Esophagus squamous epithelium (tissue), 4 donors: ENCODE data around the gene CNNM1.

Experiments
- CTCF ChIP-seq, 6 experiments: fragments of 450-650 bp in 4 of 6; fragments of 200-600 bp in 2 of 6; sonication (generic) in 2 of 6; IDR thresholded peaks; one replicate each; pipeline ENCODE4 v1.5.1; 2016 to 2019; ENCODE audit warnings: antibody characterized with exemption in 6 of 6, mild to moderate bottlenecking in 4 of 6, moderate library complexity in 4 of 6
- POLR2A ChIP-seq, 4 donors: fragments of 450-650 bp; IDR thresholded peaks; one replicate each; pipeline ENCODE4 v1.6.1; 2017; ENCODE audit warnings: antibody characterized with exemption in 4 of 4, mild to moderate bottlenecking in 4 of 4, moderate library complexity in 3 of 4

- TF ChIP-seq CTCF (IDR thresholded peaks at IDR 0.05) (no peak), POLR2A (IDR thresholded peaks at IDR 0.05) (no peak)
Observed at GRCh38 chr10:99396471-99396870, 67.3 kb downstream of the CNNM1 start.
